ENCODE data around the gene CD74. TPM values are rescaled to one million over a fixed set of nuclear protein-coding genes. Genes with fewer than 3 reads are reported as not detected.

Gene CD74
- total and polyA plus RNA-seq, 2 of the 4 experiments (the other 2 are of a cell fraction): 0.18 to 1.1 TPM

- H2AFZ ChIP-seq (replicated peaks; ENCODE audit: low read length, poor library complexity): no peak overlapping the region
- H2AK5ac ChIP-seq (ENCODE audit: low read depth, low read length): no peak overlapping the region
- no peak overlapping the region for H3K9ac ChIP-seq (ENCODE audit: low read depth, low read length)
- no peak overlapping the region for H4K5ac ChIP-seq (ENCODE audit: low read depth, low read length)
- no peak overlapping the region for H3K56ac ChIP-seq (ENCODE audit: extremely low read depth, insufficient read depth, low read length)
- H3K4ac ChIP-seq (ENCODE audit: low read depth, low read length): no peak overlapping the region
- ChIA-PET CTCF (interaction anchor here (0.6 to 0.7 kb wide), 3 partner anchors 71 to 574 kb away, joined by 3 to 5 read pairs (median 3); no protein-coding TSS in a partner anchor), POLR2A (ENCODE audit: unreplicated experiment) (no interaction called here)
- no peak overlapping the region for H3K27ac ChIP-seq (ENCODE audit: insufficient read depth, low read length)
- no peak overlapping the region for H2BK20ac ChIP-seq (ENCODE audit: low read depth, low read length)
- peaks cover 9% of the 10 kb centered on the region; the same call in 1 of the 2 replicates for H3K9me1 ChIP-seq (ENCODE audit: insufficient read depth, low read length)
- peaks cover 15% of the 10 kb centered on the region for H3K36me3 ChIP-seq (ENCODE audit: control insufficient read depth, insufficient read depth, low read length)
- no peak overlapping the region for H4K8ac ChIP-seq (ENCODE audit: low read depth in 2 of 2, low read length in 2 of 2)
- H3K79me1 ChIP-seq (ENCODE audit: low read depth in 1 of 2, low read length in 2 of 2): peaks cover 15 to 27% of the 10 kb centered on the region in 2 experiments
- ATAC-seq (ENCODE audit: low read depth) (no peak), DNase-seq (no peak)
- no peak overlapping the region for H2AK9ac ChIP-seq (replicated peaks; ENCODE audit: low read depth, low read length, poor library complexity)
- no peak overlapping the region for H3K4me3 ChIP-seq (ENCODE audit: insufficient read depth, low read depth, low read length)
- WGBS, 2 experiments (ENCODE audit: extremely low coverage in 2 of 2, insufficient read length in 1 of 2): no CpG with 5 or more reads among the region's 1 CpG
- BruUV-seq (replicated peaks): no TSS peak
- peaks cover 29% of the 10 kb centered on the region for H4K20me1 ChIP-seq (ENCODE audit: insufficient read depth, low read length)
- H3K4me2 ChIP-seq (ENCODE audit: low read depth, low read length): no peak overlapping the region
- H4K91ac ChIP-seq (ENCODE audit: insufficient read depth, low read depth, low read length): no peak overlapping the region
- no peak overlapping the region for H3K23ac ChIP-seq (ENCODE audit: low read depth, low read length)
- no peak overlapping the region for H3K18ac ChIP-seq (ENCODE audit: low read depth, low read length)
- no peaks in the 10 kb centered on the region for H3K9me3 ChIP-seq (ENCODE audit: control insufficient read depth, insufficient read depth, low read length)
- H3K4me1 ChIP-seq (ENCODE audit: control insufficient read depth, insufficient read depth, low read length): peaks cover 4% of the 10 kb centered on the region
- no peak overlapping the region for H2BK120ac ChIP-seq (ENCODE audit: low read depth, low read length)
- dilution Hi-C loops (cut with HindIII; ENCODE audit: low sequenced_read_pairs, unreplicated experiment) (no loop called here), in situ Hi-C loops (cut with MboI; ENCODE audit: low sequenced_read_pairs) (loop anchor here (5.0 kb wide), 1 partner anchor 201 kb away; no protein-coding TSS in a partner anchor), intact Hi-C loops (cut with micrococcal nuclease) (no loop called here)
- H3K14ac ChIP-seq (replicated peaks; ENCODE audit: low read depth, low read length): no peak overlapping the region
- H2BK15ac ChIP-seq (ENCODE audit: low read depth, low read length): no peak overlapping the region
- no peaks in the 10 kb centered on the region for H3K27me3 ChIP-seq (ENCODE audit: control insufficient read depth, insufficient read depth, low read length)
- TF ChIP-seq POLR2A (IDR thresholded peaks at IDR 0.05; ENCODE audit: low read depth, low read length) (no peak), FOS (IDR thresholded peaks at IDR 0.05; ENCODE audit: low read depth, low read length) (no peak), MAFK (IDR thresholded peaks at IDR 0.05; ENCODE audit: low read depth, low read length) (no peak), MAZ (IDR thresholded peaks at IDR 0.05; ENCODE audit: borderline replicate concordance, low read depth, low read length) (no peak), CTCF (conservative IDR thresholded peaks at IDR 0.05; ENCODE audit: low read depth, low read length) (no peak), MXI1 (IDR thresholded peaks at IDR 0.05; ENCODE audit: borderline replicate concordance, low read depth, low read length) (no peak), RAD21 (IDR thresholded peaks at IDR 0.05; ENCODE audit: low read length) (no peak), CHD1 (IDR thresholded peaks at IDR 0.05; ENCODE audit: low read depth, low read length) (no peak), SMC3 (IDR thresholded peaks at IDR 0.05; ENCODE audit: low read depth, low read length) (no peak), ELK1 (IDR thresholded peaks at IDR 0.05; ENCODE audit: borderline replicate concordance, low read depth, low read length) (no peak), RFX5 (IDR thresholded peaks at IDR 0.05; ENCODE audit: low read depth, low read length) (no peak), USF2 (IDR thresholded peaks at IDR 0.05; ENCODE audit: low read depth, low read length) (no peak), CEBPB (IDR thresholded peaks at IDR 0.05; ENCODE audit: low read depth, low read length) (no peak), NFE2L2 (IDR thresholded peaks at IDR 0.05; ENCODE audit: low read depth, low read length) (no peak), RCOR1 (IDR thresholded peaks at IDR 0.05; ENCODE audit: insufficient replicate concordance, low read length) (no peak), BHLHE40 (IDR thresholded peaks at IDR 0.05; ENCODE audit: low read depth, low read length) (no peak)
- H2BK5ac ChIP-seq (ENCODE audit: low read depth, low read length, poor library complexity, severe bottlenecking): no peak overlapping the region
Measured at GRCh38 chr5:150451594-150451993, 38.9 kb upstream of the CD74 start.
